Astrocyte (in vitro differentiated cells and primary cell): ENCODE data around the gene COL19A1. TPM values are rescaled to one million over a fixed set of nuclear protein-coding genes. Genes with fewer than 3 reads are reported as not detected.

Source experiments
- DNase-seq: peaks from one replicate; pipeline ENCODE4 v3.0.0-alpha.2; 2010; ENCODE audit warnings: low read depth
- FAIRE-seq: peaks from 2 replicates; lab custom pipeline; 2011; peaks lifted over from hg19 to GRCh38; lab: Jason Lieb, UNC
- H2AFZ ChIP-seq: 2 replicates; pipeline ENCODE4 v1.6.0; 2012; ENCODE audit warnings: low read depth, low read length, inconsistent platforms
- H3K27ac ChIP-seq: 2 replicates; pipeline ENCODE4 v1.5.1; 2011; ENCODE audit warnings: low read depth, low read length, inconsistent platforms
- H3K27me3 ChIP-seq: 2 replicates; pipeline ENCODE4 v1.6.0; 2011; ENCODE audit warnings: low read length, inconsistent platforms; ENCODE audit not compliant: insufficient read depth
- H3K36me3 ChIP-seq: 2 replicates; pipeline ENCODE4 v1.5.1; 2011; ENCODE audit warnings: low read length, inconsistent platforms; ENCODE audit not compliant: insufficient read depth
- H3K4me1 ChIP-seq: 2 replicates; pipeline ENCODE4 v1.5.1; 2011; ENCODE audit warnings: low read length, inconsistent platforms; ENCODE audit not compliant: insufficient read depth
- H3K4me2 ChIP-seq: 2 replicates; pipeline ENCODE4 v1.6.0; 2012; ENCODE audit warnings: low read length, inconsistent platforms
- H3K4me3 ChIP-seq: 2 replicates; pipeline ENCODE4 v1.5.1; 2011; ENCODE audit warnings: low read depth, mild to moderate bottlenecking, low read length, inconsistent platforms; ENCODE audit not compliant: insufficient read depth
- H3K79me2 ChIP-seq: 2 replicates; pipeline ENCODE4 v1.6.0; 2012; ENCODE audit warnings: mild to moderate bottlenecking, low read length, inconsistent platforms; ENCODE audit not compliant: insufficient read depth
- H3K9ac ChIP-seq: 2 replicates; pipeline ENCODE4 v1.6.0; 2012; ENCODE audit warnings: mild to moderate bottlenecking, low read length, inconsistent platforms
- H3K9me3 ChIP-seq: 2 replicates; pipeline ENCODE4 v1.5.1; 2012; ENCODE audit warnings: low read depth, mild to moderate bottlenecking, low read length, inconsistent platforms; ENCODE audit not compliant: insufficient read depth
- H4K20me1 ChIP-seq: 2 replicates; pipeline ENCODE4 v1.6.0; 2012; ENCODE audit warnings: low read length, inconsistent platforms; ENCODE audit not compliant: insufficient read depth
- H3K27ac Mint-ChIP-seq: one replicate; pipeline ENCODE4 v1.8.0; 2021; ENCODE audit warnings: mild to moderate bottlenecking, mixed read lengths; ENCODE audit not compliant: unreplicated experiment
- H3K27me3 Mint-ChIP-seq: one replicate; pipeline ENCODE4 v1.8.0; 2021; ENCODE audit warnings: low read depth, mixed read lengths; ENCODE audit not compliant: unreplicated experiment
- H3K36me3 Mint-ChIP-seq: one replicate; pipeline ENCODE4 v1.8.0; 2021; ENCODE audit warnings: low read depth, mixed read lengths; ENCODE audit not compliant: unreplicated experiment
- H3K4me1 Mint-ChIP-seq: one replicate; pipeline ENCODE4 v1.8.0; 2021; ENCODE audit warnings: low read depth, mixed read lengths; ENCODE audit not compliant: unreplicated experiment
- H3K4me3 Mint-ChIP-seq: one replicate; pipeline ENCODE4 v1.8.0; 2021; ENCODE audit warnings: mild to moderate bottlenecking, moderate library complexity, mixed read lengths; ENCODE audit not compliant: unreplicated experiment
- H3K9me3 Mint-ChIP-seq: one replicate; pipeline ENCODE4 v1.8.0; 2021; ENCODE audit warnings: mild to moderate bottlenecking, mixed read lengths; ENCODE audit not compliant: unreplicated experiment
- EZH2 ChIP-seq: IDR thresholded peaks from 2 replicates; pipeline ENCODE4 v1.6.1; 2012; ENCODE audit warnings: mild to moderate bottlenecking, low read length, inconsistent platforms; ENCODE audit not compliant: insufficient read depth
- total RNA-seq: library from RNA; stranded (reverse); gene quantifications from 2 replicates; pipeline ENCODE4 v1.2.1, GENCODE V29; 2021
- TF ChIP-seq, protein P1 (sequence below): IDR thresholded peaks from 2 replicates; pipeline ENCODE4 v1.5.1; 2011; ENCODE audit warnings: low read depth, mild to moderate bottlenecking, inconsistent platforms, low read length, moderate library complexity; ENCODE audit not compliant: insufficient read depth

The COL19A1 gene
- total RNA-seq, 1 donor from 2014 or later = 0.18 TPM

DNA sequence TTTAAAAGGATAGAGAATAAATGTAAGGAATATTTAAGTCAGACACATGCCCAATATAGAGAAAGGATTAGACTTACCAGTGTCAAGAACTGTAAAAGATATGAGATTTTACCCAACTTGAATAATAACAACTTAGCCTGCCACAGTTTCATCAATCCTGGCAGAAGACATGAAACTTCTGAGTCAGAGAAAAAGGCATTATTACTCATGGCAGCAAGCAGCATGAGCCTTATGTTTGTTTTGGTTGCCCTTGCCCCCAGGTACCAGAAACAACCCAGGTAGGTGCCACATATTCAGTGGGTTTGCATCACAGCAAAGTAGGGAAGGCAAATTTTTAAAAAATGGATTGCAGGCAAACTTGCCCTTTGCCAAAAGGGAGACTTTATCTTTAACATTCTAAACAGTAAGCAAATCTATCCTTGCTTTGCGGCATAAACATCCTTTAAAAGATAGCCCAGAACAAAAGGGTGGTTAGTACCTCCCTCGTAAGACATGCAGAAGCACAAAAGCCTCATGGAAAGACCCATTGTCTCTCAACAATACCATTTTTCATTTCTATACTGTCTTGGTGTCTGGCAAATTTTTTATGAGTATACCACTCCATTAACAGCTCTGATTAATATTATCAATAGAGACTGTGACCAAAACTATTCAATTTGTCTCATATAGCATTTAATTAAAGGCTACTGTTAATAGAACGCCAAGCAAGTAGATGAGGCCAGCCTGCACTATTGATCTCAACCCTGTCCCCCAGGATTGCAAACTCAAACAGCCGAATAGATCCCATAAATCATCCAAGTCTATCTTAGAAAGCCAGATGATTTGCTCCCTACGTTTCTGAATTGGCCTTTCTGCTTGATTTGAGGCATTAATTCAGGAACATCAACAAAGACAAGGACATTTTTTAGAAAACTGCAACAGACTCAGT lies 185.1 kb downstream of the COL19A1 start:
- H3K27me3 ChIP-seq = no peaks in the 10 kb centered on the region
- Mint-ChIP-seq H3K4me1 (no peaks in the 10 kb centered on the region), H3K36me3 (no peaks in the 10 kb centered on the region), H3K9me3 (no peaks in the 10 kb centered on the region), H3K27ac (no peak overlapping the region), H3K4me3 (no peak overlapping the region), H3K27me3 (no peaks in the 10 kb centered on the region)
- H3K4me3 ChIP-seq = no peak overlapping the region
- FAIRE-seq (no peak), DNase-seq (no peak)
- no peaks in the 10 kb centered on the region for H3K79me2 ChIP-seq
- H4K20me1 ChIP-seq = no peaks in the 10 kb centered on the region
- no peak overlapping the region for H3K27ac ChIP-seq
- no peak overlapping the region for H3K9ac ChIP-seq
- no peaks in the 10 kb centered on the region for H3K36me3 ChIP-seq
- TF ChIP-seq, protein P1, sequence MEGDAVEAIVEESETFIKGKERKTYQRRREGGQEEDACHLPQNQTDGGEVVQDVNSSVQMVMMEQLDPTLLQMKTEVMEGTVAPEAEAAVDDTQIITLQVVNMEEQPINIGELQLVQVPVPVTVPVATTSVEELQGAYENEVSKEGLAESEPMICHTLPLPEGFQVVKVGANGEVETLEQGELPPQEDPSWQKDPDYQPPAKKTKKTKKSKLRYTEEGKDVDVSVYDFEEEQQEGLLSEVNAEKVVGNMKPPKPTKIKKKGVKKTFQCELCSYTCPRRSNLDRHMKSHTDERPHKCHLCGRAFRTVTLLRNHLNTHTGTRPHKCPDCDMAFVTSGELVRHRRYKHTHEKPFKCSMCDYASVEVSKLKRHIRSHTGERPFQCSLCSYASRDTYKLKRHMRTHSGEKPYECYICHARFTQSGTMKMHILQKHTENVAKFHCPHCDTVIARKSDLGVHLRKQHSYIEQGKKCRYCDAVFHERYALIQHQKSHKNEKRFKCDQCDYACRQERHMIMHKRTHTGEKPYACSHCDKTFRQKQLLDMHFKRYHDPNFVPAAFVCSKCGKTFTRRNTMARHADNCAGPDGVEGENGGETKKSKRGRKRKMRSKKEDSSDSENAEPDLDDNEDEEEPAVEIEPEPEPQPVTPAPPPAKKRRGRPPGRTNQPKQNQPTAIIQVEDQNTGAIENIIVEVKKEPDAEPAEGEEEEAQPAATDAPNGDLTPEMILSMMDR = no peak
- no peak for TF ChIP-seq EZH2
- H3K9me3 ChIP-seq = no peaks in the 10 kb centered on the region
- H3K4me1 ChIP-seq = no peaks in the 10 kb centered on the region
- no peak overlapping the region for H3K4me2 ChIP-seq
- no peak overlapping the region for H2AFZ ChIP-seq

DNA sequence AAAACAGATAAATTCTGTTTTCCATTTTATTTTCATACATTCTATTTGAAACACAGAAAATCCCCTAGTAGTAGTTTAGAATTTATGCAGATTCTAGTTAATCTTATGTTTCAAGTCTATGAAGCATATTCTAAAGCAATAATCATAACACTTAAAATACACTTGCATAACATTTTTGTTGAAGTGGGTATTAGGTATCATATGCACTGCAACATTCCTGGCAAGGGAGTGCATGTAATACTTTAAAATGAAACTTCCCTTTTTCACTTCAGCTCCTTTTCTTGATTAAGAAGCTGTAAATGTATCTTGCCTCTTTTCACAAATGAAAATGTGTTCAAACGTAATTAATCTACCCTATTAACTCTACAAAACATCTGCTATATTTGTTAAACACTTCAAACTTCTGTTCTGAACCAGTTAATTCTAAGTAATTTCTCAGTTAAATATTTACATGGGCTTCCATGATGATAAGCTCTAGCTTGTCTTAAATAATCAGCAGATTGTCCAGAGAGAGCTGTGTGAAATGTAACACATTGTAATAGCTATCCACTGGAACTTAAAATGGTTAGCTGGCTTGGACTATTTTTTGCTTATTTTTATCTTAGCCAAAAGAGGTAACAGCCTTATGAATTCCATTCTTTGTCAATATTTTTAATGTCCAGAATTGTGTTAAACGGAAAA lies 192.8 kb downstream of the COL19A1 start:
- Mint-ChIP-seq H3K27me3 (no peaks in the 10 kb centered on the region), H3K27ac (no peak overlapping the region), H3K36me3 (no peaks in the 10 kb centered on the region), H3K9me3 (no peaks in the 10 kb centered on the region), H3K4me3 (no peak overlapping the region), H3K4me1 (no peaks in the 10 kb centered on the region)
- Histone ChIP-seq H3K9ac (no peak overlapping the region), H3K79me2 (no peaks in the 10 kb centered on the region), H3K9me3 (no peaks in the 10 kb centered on the region), H2AFZ (no peak overlapping the region), H3K27me3 (no peaks in the 10 kb centered on the region), H3K4me2 (no peak overlapping the region), H3K4me1 (no peaks in the 10 kb centered on the region), H3K36me3 (no peaks in the 10 kb centered on the region), H3K4me3 (no peak overlapping the region), H3K27ac (no peak overlapping the region), H4K20me1 (no peaks in the 10 kb centered on the region)
- no peak for TF ChIP-seq EZH2
- TF ChIP-seq, protein P1 = no peak
- DNase-seq = no peak
- FAIRE-seq = no peak
